GM10266 (cell line): ENCODE measurements around the gene FGF14.
"Not testable (repeated sequence)": the region's sequence is repeated elsewhere in the genome, so short reads cannot be mapped to it uniquely, and the experiment has no call there.

ENCODE experiments used
- DNase-seq: peaks from one replicate; pipeline ENCODE4 v3.0.0; 2012; ENCODE audit errors: extremely low spot score
- TF ChIP-seq, protein P1 (sequence below): IDR thresholded peaks from 2 replicates; pipeline ENCODE4 v1.5.1; 2012; ENCODE audit warnings: mild to moderate bottlenecking, low read depth; ENCODE audit not compliant: control insufficient read depth, insufficient read depth; ENCODE audit errors: missing control alignments

Gene FGF14

DNA sequence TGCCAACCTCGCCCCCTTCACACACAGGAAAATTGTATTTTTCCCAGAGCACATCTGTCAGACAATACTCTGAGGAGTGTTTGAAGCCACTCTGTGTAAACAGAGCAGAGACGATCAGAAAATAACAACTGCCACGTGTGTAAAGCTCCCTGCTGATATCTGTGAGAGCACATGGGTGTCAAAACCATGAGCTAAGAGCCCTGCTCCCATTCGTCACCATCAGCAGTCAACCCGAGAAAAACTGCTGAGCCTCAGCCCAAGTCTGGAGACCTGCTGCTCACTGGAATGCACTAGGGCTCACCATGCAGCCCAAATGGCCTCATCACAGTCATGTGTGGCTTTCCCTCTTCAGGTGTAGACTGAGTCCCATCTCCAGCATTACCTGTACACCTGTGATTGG is 304.1 kb downstream of the FGF14 start:
- TF ChIP-seq, protein P1, sequence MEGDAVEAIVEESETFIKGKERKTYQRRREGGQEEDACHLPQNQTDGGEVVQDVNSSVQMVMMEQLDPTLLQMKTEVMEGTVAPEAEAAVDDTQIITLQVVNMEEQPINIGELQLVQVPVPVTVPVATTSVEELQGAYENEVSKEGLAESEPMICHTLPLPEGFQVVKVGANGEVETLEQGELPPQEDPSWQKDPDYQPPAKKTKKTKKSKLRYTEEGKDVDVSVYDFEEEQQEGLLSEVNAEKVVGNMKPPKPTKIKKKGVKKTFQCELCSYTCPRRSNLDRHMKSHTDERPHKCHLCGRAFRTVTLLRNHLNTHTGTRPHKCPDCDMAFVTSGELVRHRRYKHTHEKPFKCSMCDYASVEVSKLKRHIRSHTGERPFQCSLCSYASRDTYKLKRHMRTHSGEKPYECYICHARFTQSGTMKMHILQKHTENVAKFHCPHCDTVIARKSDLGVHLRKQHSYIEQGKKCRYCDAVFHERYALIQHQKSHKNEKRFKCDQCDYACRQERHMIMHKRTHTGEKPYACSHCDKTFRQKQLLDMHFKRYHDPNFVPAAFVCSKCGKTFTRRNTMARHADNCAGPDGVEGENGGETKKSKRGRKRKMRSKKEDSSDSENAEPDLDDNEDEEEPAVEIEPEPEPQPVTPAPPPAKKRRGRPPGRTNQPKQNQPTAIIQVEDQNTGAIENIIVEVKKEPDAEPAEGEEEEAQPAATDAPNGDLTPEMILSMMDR: no peak
- no peak for DNase-seq

DNA sequence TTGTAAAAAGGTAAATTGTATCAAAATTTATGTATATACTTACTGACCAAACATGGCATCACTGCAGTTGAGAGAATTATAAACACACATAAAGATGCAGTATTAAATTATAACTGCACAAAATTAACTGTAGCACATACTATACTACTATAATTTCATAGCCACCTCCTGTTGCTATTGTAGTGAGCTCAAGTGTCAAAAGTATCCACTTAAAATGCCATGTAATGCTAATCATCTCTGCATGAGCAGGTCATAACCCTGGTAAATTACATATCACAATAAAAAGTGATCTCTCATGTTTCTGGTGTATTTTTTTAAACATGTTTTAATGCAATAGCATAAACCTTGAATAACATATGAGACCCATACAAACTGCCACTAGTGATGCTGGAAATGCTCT is 308.6 kb downstream of the FGF14 start:
- DNase-seq: not testable (repeated sequence)

DNA sequence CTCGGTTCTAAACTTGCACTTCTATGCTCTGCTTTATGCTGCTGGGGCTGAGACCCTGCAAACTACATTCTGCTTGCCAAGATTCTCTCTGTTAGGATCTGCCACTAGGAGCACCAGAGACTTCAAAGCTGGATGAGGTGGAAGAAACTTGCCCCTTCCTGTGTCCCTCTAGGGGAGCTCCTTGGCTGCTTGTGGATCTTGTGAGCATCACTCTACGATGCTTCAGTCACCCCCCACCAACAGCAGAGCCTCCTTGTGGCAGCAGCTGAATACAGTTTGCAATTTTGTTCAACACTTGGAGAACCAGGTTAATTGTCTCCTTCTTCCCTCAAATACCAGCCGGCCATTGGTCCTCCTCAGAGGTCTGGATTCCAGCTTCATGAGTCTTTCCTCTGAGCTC is 310.6 kb downstream of the FGF14 start:
- no peak for DNase-seq
- TF ChIP-seq, protein P1: no peak

GRCh38 chr13:102090532-102090931 is 311.3 kb downstream of the FGF14 start:
- DNase-seq: no peak
- TF ChIP-seq, protein P1: no peak

DNA sequence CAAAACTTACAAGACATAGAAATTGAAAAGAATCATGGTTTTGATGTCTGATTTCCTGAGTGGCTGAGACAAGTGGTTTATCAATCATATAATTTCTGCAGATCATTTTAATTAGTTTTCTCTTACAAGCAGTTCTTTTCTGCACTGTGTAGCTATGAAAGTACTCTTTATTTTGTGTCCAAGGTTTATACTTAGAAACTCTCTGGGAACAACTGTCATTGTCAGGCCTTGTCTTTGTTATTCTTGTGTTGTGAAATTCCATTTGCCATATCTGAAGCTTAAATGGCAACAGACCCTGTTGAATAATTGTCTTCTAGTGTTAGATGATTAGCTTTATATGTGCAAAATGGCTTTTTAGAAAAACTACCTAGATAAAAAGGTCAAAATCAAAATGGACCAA is 312.1 kb downstream of the FGF14 start:
- TF ChIP-seq, protein P1: no peak
- no peak for DNase-seq

DNA sequence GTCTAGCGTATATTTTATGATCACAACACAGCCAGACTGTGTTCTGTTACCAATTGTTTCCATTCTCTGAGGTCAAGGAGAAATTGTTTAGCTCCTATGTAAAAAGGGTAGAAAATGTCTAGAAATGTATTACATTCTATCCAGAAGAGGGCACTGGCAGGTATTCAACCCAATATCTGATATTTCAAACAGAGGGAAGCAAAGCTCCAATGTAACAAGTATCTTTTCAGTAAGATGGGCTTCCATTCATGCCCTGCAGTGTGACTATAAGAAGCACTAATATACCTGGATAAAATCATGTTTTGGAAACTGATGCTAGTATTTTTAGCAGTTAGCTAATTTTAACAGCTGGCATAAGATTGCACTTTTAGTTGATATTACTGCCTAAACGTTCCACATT is 312.7 kb downstream of the FGF14 start:
- TF ChIP-seq, protein P1: no peak
- DNase-seq: no peak

DNA sequence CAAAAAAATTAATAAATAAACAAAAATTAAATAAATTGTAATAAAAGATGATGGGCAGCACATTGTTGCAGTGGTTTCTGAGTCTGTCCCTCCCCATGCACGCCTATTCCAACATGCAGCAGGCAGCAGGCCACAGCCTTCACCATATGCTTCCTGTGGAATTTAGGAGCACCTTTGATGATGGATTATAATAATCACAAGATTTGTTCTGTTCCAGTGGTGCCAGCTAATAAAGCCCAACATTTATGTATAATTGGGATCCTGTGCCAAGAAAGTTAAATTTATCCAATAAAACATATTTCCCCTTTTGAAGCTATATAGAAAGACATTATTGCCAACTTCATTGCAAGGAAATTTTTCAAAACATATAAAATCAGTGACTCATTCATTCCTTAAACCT is 328.6 kb downstream of the FGF14 start:
- TF ChIP-seq, protein P1: no peak
- no peak for DNase-seq

GRCh38 chr13:102071711-102072110 is 330.1 kb downstream of the FGF14 start:
- no peak for DNase-seq
- TF ChIP-seq, protein P1: no peak

DNA sequence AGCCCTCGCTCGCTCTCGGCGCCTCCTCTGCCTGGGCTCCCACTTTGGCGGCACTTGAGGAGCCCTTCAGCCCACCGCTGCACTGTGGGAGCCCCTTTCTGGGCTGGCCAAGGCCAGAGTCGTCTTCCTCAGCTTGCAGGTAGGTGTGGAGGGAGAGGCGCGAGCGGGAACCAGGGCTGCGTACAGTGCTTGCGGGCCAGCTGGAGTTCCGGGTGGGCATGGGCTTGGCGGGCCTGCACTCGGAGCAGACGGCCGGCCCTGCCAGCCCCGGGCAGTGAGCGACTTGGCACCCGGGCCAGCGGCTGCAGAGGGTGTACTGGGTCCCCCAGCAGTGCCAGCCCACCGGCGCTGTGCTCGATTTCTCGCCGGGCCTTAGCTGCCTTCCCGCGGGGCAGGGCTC is 333.5 kb downstream of the FGF14 start:
- DNase-seq: not testable (repeated sequence)
